C1 segment of cervical spinal cord (tissue), 14 donors: ENCODE results near the gene MMP11.
A peak's percentile ranks its signal among the peaks of the same experiment; 100 is the strongest.

ENCODE experiments used
- DNase-seq, 14 donors: peaks; one replicate each; lab custom pipeline; 2025; lab: John Stamatoyannopoulos, UW

The MMP11 gene, protein sequence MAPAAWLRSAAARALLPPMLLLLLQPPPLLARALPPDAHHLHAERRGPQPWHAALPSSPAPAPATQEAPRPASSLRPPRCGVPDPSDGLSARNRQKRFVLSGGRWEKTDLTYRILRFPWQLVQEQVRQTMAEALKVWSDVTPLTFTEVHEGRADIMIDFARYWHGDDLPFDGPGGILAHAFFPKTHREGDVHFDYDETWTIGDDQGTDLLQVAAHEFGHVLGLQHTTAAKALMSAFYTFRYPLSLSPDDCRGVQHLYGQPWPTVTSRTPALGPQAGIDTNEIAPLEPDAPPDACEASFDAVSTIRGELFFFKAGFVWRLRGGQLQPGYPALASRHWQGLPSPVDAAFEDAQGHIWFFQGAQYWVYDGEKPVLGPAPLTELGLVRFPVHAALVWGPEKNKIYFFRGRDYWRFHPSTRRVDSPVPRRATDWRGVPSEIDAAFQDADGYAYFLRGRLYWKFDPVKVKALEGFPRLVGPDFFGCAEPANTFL

DNA sequence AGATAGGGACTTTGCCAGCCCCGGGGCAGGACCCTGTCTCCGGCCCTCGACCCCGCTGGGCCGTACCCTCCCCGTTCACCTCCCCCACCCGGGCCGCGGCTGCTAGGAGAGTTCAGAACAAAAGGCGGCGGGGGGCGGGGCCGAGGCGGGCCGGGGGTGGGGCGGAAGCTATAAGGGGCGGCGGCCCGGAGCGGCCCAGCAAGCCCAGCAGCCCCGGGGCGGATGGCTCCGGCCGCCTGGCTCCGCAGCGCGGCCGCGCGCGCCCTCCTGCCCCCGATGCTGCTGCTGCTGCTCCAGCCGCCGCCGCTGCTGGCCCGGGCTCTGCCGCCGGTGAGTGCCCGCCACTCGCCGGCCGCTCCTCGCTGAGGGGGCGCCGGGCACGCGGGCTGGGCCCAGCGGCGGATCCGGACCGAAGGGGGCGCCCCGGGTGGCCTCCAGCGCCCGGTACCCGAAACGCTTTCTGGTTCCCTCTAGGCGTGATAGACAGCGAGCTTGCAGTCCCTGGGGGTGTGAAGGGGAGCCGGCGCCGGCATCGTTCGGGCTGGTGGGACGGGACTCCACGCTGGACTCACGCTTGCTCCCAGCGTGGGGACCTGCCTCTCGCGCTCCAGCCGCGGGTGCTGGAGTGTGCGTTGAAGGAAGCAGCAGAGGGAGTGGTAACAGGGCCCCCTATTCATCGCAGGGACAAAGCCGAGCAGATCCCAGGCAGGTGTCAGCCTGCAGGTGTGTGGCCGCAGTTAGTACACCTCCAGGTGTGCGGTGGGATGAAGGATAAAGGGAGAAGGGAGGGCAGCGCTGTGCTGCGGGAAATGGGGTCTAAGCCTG lies at the start of gene MMP11:
MMP11 (plus strand) TSS at position 201 of the 825 bp plus-strand sequence; CDS start at position 223, 22 bp downstream.
- peak in 3 of 14 donors; percentile 15 to 41 (median 24) for DNase-seq

- DNase-seq: peak in 1 of 14 donors; percentile 7
Observed at GRCh38 chr22:23728108-23728507, 44.5 kb upstream of the MMP11 start.

DNA sequence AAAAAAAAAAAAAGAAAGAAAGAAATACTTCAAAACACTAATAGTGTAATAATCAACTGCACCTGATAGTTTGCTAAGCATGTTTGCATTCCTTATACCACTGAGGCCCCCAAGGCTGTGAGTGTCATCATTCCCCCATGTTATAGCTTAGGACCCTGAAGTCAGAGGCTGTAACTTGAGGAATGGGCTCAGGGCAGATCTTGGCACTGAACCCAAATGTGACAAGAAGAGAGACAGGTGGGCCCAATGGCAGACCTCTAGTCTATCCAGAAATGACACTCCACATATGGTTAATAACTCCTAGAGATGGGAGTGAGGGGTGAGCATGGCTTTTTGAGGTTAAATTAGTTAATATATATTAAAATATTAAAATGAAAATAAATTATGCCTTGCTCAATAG lies 35.0 kb upstream of the MMP11 start:
- no peak for DNase-seq

DNA sequence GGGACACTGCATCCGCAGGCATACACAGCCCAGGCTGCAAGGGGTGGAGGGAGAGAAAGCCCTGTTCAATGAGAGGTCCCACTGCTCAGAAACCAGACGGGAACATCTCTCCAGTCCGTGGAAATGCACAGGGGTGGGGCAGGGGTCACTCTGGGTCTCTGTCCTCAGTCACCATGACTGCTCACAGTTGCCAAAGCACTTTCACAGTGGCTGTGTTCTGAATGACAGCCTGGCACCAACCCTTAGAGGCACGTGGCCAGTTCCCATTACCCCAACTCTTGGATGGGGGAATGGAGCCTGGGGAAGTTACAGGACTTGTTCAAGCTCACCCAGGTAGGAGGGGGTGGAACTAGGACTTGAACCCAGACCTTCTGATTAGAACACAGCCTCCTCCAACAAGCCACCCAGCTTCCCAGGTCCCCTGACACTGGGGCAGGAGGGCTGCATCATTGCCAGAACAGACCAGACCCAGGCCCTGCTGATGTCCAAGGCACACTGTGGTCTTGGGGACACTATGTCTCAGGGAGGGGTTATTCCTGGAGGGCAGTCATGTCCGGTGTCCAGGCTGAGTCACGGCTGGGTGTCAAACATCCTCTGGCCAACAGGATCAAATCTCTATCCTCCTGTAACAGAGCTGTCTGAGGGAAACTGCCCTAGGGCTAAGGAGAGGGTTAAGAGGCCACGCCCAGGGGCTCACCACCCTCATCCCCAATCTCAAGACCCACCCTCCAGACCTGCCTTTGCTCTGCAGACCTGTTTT lies 30.0 kb upstream of the MMP11 start:
- DNase-seq: peak in 1 of 14 donors; percentile 61

GRCh38 chr22:23743303-23743705 lies 29.3 kb upstream of the MMP11 start:
- peak in 1 of 14 donors; percentile 56 for DNase-seq

GRCh38 chr22:23744001-23744400 lies 28.6 kb upstream of the MMP11 start:
- no peak for DNase-seq

GRCh38 chr22:23744485-23744884 lies 28.2 kb upstream of the MMP11 start:
- no peak for DNase-seq

GRCh38 chr22:23745791-23746190 lies 26.9 kb upstream of the MMP11 start:
- DNase-seq: no peak

GRCh38 chr22:23749841-23750301 lies 22.8 kb upstream of the MMP11 start:
- no peak for DNase-seq

GRCh38 chr22:23750367-23750713 lies 22.3 kb upstream of the MMP11 start:
- DNase-seq: no peak

DNA sequence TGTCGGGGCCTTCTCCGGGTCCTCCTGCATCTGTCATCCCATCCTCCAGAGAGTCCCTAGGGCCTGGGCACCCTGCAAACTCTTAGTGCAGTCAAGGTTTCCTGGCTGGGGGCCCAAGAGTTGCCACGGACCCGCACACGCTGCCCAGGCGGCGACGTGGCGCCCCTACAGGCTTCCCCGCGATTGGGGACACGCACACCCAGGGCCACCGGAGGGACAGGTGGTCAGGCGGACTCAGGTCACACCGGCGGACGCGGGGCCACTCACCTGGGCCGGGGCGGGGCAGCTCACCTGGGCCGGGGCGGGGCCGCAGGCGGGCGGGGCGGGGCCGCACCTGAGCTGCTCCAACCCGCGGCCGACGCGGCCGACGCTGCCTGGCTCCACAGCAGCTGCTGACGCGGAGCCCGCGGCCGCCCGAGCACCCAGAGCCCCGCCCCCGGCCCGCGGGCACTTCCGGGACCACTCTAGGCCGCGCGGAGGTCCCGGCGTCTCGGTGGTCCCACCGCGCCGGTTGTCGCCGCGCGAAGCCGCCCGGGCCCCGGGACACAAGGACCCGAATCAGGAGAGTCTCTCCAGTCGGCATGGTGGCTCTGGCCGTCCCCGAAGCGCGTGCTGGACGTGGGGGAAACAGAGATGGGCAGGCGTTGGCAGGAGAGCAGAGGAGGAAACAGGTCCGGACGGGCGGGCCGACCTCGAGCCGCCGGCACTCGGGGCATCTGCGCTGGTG lies 21.8 kb upstream of the MMP11 start, which contains the start of gene ZNF70:
ZNF70 (minus strand) TSS at position 399 of the 727 bp plus-strand sequence. CDS start 5,972 bp downstream, outside the sequence.
- peak in 13 of 14 donors; percentile 28 to 84 (median 61) for DNase-seq

- peak in 3 of 14 donors; percentile 58 to 60 (median 59) for DNase-seq
Observed at GRCh38 chr22:23751441-23751996, 21.1 kb upstream of the MMP11 start.

- DNase-seq: no peak
Observed at GRCh38 chr22:23752090-23752691, 20.5 kb upstream of the MMP11 start.

- DNase-seq: no peak
Observed at GRCh38 chr22:23752750-23753149, 19.9 kb upstream of the MMP11 start.

DNA sequence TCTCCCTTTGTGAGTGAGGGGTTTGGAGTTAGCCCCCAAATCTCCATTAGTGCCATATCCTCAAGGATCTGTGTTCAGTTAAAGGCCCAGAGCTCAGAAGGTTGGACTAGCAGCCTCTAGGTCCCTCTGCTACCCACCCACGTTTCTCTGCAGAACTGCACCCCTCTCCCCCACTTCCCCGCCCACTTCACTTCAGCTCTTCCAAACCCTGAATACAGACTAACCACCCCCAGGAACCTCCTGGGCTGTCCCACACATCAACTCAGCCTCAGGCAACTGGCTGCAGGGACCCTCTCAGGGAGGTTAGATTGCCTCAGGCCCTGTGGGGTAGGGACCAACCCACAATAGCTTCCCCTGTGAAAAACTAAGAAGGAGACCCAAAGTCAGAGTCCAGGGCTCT lies 19.3 kb upstream of the MMP11 start:
- no peak for DNase-seq

- DNase-seq: no peak
Observed at GRCh38 chr22:23754220-23754919, 18.3 kb upstream of the MMP11 start, which contains the start of gene VPREB3. Gene VPREB3, minus strand, starts transcription at chr22:23754425. Its CDS starts 62 bp downstream, at chr22:23754363.

- no peak for DNase-seq
Observed at GRCh38 chr22:23754980-23755636, 17.5 kb upstream of the MMP11 start.

GRCh38 chr22:23755711-23756110 lies 16.9 kb upstream of the MMP11 start:
- no peak for DNase-seq

GRCh38 chr22:23756891-23757290 lies 15.8 kb upstream of the MMP11 start:
- no peak for DNase-seq
